GM18858 (cell line): Measurements from ENCODE around the gene DSCAM.
"Not testable (repeated sequence)": the region's sequence is repeated elsewhere in the genome, so short reads cannot be mapped to it uniquely, and the experiment has no call there.

Source experiments
- ATAC-seq: cut with Tn5 transposase; IDR thresholded peaks from one replicate; pipeline ENCODE4 v1.9.1; 2021; ENCODE audit not compliant: unreplicated experiment

DSCAM gene

GRCh38 chr21:40846587-40847411, at the start of gene DSCAM:
TSS of gene DSCAM (minus strand) at chr21:40847158. CDS start at chr21:40846661, 497 bp downstream.
- ATAC-seq = no peak

GRCh38 chr21:40895697-40896096, 48.7 kb upstream of the DSCAM start:
- not testable (repeated sequence) for ATAC-seq

- ATAC-seq = no peak
Measured at GRCh38 chr21:40886931-40887330, 40.0 kb upstream of the DSCAM start.

GRCh38 chr21:40886006-40886405, 39.0 kb upstream of the DSCAM start:
- ATAC-seq = no peak

- ATAC-seq = no peak
Measured at GRCh38 chr21:40882192-40882915, 35.4 kb upstream of the DSCAM start.

- no peak for ATAC-seq
Measured at GRCh38 chr21:40881767-40882166, 34.8 kb upstream of the DSCAM start.

GRCh38 chr21:40871099-40871498, 24.1 kb upstream of the DSCAM start:
- no peak for ATAC-seq

GRCh38 chr21:40863839-40864238, 16.9 kb upstream of the DSCAM start:
- no peak for ATAC-seq

- ATAC-seq = no peak
Measured at GRCh38 chr21:40858517-40858916, 11.6 kb upstream of the DSCAM start.

- no peak for ATAC-seq
Measured at GRCh38 chr21:40853956-40854688, 7.2 kb upstream of the DSCAM start.

- no peak for ATAC-seq
Measured at GRCh38 chr21:40852563-40852962, 5.6 kb upstream of the DSCAM start.

- no peak for ATAC-seq
Measured at GRCh38 chr21:40851749-40852148, 4.8 kb upstream of the DSCAM start.

- no peak for ATAC-seq
Measured at GRCh38 chr21:40850071-40850470, 3.1 kb upstream of the DSCAM start.

GRCh38 chr21:40847951-40848350, 993 bp upstream of the DSCAM start:
- ATAC-seq = no peak

- no peak for ATAC-seq
Measured at GRCh38 chr21:40846103-40846502, 855 bp downstream of the DSCAM start.

GRCh38 chr21:40845441-40845995, 1.4 kb downstream of the DSCAM start:
- no peak for ATAC-seq

- ATAC-seq = no peak
Measured at GRCh38 chr21:40844935-40845334, 2.0 kb downstream of the DSCAM start.

- no peak for ATAC-seq
Measured at GRCh38 chr21:40842197-40842552, 4.8 kb downstream of the DSCAM start.

- no peak for ATAC-seq
Measured at GRCh38 chr21:40841524-40842196, 5.3 kb downstream of the DSCAM start.

GRCh38 chr21:40840401-40841125, 6.4 kb downstream of the DSCAM start:
- ATAC-seq = no peak
